T-helper 9 cell (primary cell): Measurements from ENCODE around the gene ABTB1.
"Not testable (repeated sequence)": the region's sequence is repeated elsewhere in the genome, so short reads cannot be mapped to it uniquely, and the experiment has no call there.

Experiments
- DNase-seq: peaks from one replicate; pipeline ENCODE4 v3.0.0-alpha.2; 2020

Gene ABTB1

DNA sequence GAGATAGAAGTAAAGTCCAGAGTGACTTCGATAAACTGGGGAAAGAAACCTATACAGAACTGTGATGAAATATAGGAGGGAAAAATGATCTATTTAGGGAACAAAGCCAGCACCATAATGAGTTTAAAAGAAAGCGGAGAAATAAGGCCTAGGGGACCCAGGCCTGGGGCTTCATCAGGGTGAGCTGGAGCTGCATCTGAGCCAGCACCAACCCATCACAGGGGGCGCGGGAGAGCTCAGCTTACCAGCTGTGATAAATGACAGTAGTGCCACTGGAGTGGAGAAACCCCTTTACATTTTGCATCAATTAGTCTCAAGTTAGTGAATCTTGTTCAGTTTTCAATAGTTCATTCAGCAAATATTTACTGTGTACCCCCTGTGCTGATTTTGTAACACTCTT is 22.5 kb upstream of the ABTB1 start:
- no peak for DNase-seq

GRCh38 chr3:127651516-127652172 is 21.1 kb upstream of the ABTB1 start:
- no peak for DNase-seq

- no peak for DNase-seq
These were observed 20.3 kb upstream of the ABTB1 start for GRCh38 chr3:127652246-127652995.

DNA sequence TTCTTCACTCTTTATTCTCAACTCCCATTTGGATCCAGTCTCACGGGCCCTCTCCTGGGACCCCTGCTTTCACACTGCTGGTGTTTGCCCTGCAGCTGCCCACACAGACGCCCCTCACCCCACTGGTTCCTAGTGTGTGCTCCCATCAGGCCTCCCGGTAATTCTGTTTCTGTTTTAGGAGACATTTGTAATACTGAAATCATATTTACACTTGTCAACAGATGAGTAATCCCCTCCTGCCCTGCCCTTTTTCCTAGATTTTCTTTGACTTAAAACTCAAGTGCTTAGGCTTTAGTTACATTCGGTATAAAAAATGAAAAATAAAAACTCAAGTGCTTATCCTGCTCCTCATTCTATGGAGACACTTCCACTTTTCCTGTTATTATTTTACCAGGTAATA is 18.4 kb upstream of the ABTB1 start:
- DNase-seq, result no peak

DNA sequence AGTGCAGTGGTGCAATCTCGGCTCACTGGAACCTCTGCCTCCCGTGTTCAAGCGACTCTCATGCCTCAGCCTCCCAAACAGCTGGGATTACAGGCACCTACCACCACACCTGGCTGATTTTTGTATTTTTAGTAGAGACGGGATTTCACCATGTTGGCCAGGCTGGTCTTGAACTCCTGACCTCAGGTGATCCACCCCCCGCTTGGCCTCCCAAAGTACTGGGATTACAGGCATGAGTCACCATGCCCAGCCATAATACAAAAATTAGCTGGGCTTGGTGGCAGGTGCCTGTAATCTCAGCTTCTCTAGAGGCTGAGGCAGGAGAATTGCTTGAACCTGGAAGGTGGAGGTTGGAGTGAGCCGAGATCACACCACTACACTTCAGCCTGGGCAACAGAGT is 17.8 kb upstream of the ABTB1 start:
- DNase-seq, result not testable (repeated sequence)

GRCh38 chr3:127655641-127656040 is 17.1 kb upstream of the ABTB1 start:
- no peak for DNase-seq

- no peak for DNase-seq
These were observed 15.8 kb upstream of the ABTB1 start for GRCh38 chr3:127656906-127657305.

DNA sequence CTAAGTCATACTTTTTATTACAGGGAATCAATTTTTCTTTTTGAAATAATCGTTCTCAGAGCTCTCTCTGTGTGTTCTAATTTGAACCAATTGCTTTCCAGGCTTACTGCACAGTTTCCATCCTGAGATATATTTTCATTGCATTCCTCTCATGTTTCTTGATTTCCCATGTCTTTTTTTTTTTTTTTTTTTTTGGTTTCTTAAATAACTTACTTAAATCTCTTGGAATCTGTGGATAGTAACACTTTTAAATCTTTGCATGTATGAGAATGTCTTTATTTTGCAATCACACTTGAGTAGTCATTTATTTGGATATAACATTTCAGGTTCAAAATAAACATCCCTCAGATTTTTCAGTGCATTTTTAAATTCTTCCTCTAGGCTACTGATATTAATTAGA is 14.5 kb upstream of the ABTB1 start:
- no peak for DNase-seq

GRCh38 chr3:127660621-127661251 is 12.0 kb upstream of the ABTB1 start:
- DNase-seq, result no peak

DNA sequence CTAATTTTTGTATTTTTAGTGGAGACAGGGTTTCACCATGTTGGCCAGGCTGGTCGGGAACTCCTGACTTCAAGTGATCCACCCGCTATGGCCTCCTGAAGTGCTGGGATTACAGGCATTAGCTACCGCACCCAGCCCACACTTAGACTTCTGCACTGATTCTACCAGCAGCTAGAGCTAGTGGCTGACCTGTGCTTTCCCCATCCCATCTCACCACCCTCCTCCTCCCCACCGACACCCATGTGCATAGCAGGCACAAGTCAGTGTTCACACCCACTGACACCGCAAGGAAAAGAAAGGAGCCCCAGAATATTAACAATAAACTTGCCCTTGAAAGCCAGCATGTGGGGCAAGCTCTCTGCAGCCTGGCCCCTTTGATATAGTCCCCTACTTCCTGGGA is 11.2 kb upstream of the ABTB1 start:
- DNase-seq, result no peak

- DNase-seq, result no peak
These were observed 10.7 kb upstream of the ABTB1 start for GRCh38 chr3:127662001-127662469.

DNA sequence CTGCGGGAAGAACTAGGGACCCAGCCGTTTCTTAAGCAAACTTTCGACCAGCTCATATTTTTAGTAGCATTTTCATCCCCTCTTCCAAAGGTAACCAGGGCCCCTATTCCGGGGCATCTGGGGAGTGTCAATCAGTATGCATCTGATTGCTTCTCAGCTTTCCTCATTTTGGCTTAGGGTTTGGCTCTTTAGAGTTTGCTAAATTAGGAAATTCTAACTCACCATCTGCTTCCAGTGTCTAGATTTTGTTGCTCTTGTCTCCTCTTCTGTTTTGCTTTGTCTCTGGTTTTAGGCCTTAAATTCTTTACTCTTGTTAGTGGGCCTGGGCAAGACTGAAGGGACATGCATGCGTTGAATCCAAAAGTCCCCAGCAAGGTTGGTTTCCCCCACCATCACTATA is 9.6 kb upstream of the ABTB1 start:
- no peak for DNase-seq

DNA sequence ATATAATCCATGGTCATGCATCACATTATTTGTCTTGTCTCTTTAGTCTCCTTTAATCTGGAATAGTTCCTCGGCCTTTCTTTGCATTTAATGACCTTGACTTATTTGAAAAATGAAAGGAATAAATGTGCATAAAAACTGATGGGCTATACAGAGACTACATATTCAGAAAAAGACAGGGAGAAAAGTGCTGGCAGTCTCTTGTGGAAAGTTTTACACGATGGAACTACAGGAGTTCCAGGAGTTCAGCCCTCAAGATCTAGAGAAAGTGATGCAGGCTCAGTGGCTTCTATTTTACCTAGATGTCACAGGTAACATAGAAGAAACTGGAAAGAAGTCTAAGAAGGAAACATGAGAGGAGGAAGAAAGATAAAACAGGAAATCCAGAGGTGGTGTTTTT is 7.6 kb upstream of the ABTB1 start:
- no peak for DNase-seq

DNA sequence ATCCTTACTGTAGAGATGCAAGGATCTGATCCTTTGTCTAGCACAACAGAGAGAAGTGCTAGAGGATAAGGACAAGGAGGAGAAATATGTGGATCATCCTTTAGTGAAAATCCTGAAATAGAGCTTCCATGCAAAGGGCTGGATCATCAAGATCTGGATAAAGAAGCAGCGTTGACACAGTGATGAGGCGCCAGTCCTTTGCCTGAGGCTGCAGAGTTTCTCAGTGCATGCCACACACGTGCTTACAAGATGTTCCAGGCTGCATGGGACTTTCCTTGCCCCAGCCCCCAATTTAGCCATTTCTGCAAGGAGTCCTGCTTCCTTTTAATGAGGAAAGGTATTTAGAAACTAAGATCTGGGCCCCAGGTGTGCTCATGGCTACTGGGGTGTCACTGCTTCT is 7.2 kb upstream of the ABTB1 start:
- DNase-seq, result no peak

GRCh38 chr3:127666676-127667075 is 6.1 kb upstream of the ABTB1 start:
- DNase-seq, result no peak

- no peak for DNase-seq
These were observed 5.6 kb upstream of the ABTB1 start for GRCh38 chr3:127667119-127667681.

- DNase-seq, result no peak
These were observed 3.8 kb upstream of the ABTB1 start for GRCh38 chr3:127668906-127669305.

DNA sequence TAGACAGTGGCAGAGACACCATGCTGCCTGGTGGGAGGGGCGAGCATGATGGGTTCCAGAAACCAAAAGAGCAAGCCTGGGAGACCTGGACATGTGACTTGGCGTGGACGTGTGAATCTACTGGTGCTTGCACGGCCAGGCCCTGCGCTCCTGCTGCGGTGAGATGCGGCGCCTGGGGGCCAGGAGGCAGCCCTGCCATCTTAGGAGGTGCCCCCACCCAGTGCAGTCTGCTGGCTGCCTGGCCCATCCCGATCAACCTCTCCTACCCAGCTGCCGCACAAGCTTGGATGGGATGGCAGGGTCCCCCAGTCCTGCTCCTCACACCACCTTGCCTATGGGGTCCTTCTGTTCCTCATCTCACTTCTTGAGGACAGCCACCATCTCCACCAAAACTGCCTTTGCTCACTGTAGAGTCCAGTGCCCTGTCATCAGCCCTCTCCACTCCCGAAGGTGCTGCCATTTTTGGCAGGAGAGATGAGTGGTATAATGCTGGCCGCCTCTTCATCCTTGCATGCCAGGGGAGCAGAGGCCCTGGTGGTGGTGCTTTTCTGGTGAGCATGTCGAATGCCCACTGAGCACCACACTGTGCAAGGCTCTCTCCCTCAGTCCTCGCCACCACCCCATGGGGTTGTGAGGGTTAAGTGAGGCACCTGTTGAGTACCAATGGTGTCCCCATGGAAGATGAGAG is 3.1 kb upstream of the ABTB1 start:
- no peak for DNase-seq

- no peak for DNase-seq
These were observed 2.6 kb upstream of the ABTB1 start for GRCh38 chr3:127670229-127670559.

- no peak for DNase-seq
These were observed 1.8 kb upstream of the ABTB1 start for GRCh38 chr3:127670761-127671522.

DNA sequence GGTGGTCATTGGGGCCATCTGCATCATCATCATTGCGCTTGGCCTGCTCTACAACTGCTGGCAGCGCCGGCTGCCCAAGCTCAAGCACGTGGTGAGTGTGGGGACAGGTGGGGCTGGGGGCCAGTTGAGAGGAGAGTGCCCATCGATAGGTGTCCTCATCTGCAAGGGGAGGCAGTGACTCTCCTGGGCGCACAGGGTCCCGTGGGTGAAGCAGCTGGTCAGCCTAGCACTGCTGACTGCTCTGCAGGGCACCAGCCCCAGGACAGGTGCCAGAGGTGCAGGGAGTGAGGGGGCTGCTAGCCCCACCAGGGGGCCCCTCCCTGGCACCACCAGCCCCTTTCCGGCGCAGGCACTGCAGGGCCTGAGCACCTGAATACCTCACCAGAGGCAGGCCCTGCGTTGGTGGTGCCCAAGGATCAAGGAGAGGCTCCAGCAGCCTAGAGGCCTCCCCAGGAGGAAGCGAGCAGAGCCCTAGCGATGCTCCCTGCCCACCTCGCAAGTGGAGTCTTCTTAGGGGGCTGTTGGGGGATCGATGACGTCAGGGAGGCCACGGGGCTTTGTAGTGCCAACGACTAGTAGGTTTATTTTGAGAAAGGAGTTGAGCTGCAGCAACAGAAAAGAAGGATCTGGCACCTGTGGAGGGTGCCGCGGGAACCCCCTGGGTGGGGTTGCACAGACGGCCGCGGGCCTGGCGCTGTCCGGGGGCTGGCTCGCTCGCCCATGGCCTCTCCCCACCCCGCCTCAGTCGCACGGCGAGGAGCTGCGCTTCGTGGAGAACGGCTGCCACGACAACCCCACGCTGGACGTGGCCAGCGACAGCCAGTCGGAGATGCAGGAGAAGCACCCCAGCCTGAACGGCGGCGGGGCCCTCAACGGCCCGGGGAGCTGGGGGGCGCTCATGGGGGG is 976 bp upstream of the ABTB1 start:
- no peak for DNase-seq
